Hepatocyte (in vitro differentiated cells): Measurements from ENCODE around the gene EEF1G.

Experiments used
- EZH2 ChIP-seq: fragments of 200-600 bp; sonication (generic); IDR thresholded peaks from 2 replicates; pipeline ENCODE4 v1.6.1; 2016; ENCODE audit warnings: antibody characterized with exemption, mild to moderate bottlenecking, borderline replicate concordance
- EZH2phosphoT487 ChIP-seq: fragments of 200-600 bp; sonication (generic); IDR thresholded peaks from one replicate; pipeline ENCODE4 v1.6.1; 2018; ENCODE audit warnings: antibody characterized with exemption, mild to moderate bottlenecking, low read depth, moderate library complexity; ENCODE audit not compliant: unreplicated experiment, severe bottlenecking
- TF ChIP-seq, protein P1 (sequence below): fragments of 200-600 bp; sonication (generic); IDR thresholded peaks from 2 replicates; pipeline ENCODE4 v1.5.1; 2016; ENCODE audit warnings: antibody characterized with exemption, mild to moderate bottlenecking; ENCODE audit not compliant: poor library complexity

DNA sequence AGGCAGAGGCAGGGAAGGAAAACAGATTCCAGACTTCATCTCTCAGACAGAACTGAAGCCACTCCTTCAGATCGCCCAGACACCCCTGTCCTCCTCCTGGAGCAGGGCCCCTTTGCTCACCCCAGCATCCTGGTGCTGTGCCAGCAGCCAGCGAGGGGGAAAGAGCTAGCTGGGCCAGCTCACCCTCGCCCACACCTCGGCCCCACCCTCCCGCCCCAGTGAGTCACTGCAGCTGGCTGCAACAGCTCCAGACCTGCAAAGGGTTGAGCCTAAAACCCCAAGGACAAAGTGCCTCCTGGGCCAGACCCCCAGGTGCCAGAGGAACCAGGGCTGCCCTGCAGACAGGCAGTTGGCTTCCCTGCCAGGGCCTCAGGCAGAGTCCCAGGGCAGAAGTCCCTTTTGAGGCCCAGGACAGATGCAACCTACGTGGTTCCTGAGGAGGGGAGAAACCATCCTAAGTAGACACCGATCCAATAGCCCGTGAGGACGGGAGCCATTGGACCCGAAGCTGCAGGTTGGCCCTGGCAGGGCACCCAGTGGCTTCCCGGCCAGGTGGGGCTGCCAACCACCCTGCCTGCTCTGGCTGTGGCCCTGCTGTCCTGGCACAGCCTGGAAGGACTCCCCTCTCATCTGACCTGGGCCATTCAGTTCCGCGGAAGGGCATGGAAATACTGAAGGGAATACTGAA, 34.3 kb downstream of the EEF1G start:
- TF ChIP-seq, protein P1, sequence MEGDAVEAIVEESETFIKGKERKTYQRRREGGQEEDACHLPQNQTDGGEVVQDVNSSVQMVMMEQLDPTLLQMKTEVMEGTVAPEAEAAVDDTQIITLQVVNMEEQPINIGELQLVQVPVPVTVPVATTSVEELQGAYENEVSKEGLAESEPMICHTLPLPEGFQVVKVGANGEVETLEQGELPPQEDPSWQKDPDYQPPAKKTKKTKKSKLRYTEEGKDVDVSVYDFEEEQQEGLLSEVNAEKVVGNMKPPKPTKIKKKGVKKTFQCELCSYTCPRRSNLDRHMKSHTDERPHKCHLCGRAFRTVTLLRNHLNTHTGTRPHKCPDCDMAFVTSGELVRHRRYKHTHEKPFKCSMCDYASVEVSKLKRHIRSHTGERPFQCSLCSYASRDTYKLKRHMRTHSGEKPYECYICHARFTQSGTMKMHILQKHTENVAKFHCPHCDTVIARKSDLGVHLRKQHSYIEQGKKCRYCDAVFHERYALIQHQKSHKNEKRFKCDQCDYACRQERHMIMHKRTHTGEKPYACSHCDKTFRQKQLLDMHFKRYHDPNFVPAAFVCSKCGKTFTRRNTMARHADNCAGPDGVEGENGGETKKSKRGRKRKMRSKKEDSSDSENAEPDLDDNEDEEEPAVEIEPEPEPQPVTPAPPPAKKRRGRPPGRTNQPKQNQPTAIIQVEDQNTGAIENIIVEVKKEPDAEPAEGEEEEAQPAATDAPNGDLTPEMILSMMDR: no peak
- TF ChIP-seq EZH2 (no peak), EZH2phosphoT487 (no peak)
